ENCODE data around the gene DDX31.
A peak's percentile ranks its signal among the peaks of the same experiment; 100 is the strongest.

DDX31 gene

DNA sequence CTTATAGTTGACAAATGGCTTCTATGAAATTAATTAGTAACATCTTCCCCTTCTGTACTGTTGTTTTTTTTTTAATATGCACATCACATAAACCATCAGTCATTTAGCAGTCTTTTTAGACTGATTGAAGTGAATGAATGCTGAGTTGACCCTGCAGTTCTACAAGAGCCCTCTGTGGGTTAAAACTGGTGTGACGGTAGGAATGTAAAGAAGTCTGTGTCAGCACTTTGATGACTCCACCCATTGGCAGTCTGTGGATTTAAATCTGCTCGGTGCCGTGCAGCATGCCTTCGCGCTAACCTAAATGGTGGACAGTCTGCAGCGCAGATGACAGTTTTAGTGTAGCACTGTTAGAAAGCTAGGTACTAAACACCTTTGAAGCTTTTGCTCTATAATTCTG is 3.6 kb upstream of the DDX31 start:
- no peak for DNase-seq (ENCODE audit: low read depth in 2 of 2)

- no peak for DNase-seq (ENCODE audit: low read depth in 2 of 2)
Observed at GRCh38 chr9:132672413-132672690, 2.6 kb upstream of the DDX31 start.

DNA sequence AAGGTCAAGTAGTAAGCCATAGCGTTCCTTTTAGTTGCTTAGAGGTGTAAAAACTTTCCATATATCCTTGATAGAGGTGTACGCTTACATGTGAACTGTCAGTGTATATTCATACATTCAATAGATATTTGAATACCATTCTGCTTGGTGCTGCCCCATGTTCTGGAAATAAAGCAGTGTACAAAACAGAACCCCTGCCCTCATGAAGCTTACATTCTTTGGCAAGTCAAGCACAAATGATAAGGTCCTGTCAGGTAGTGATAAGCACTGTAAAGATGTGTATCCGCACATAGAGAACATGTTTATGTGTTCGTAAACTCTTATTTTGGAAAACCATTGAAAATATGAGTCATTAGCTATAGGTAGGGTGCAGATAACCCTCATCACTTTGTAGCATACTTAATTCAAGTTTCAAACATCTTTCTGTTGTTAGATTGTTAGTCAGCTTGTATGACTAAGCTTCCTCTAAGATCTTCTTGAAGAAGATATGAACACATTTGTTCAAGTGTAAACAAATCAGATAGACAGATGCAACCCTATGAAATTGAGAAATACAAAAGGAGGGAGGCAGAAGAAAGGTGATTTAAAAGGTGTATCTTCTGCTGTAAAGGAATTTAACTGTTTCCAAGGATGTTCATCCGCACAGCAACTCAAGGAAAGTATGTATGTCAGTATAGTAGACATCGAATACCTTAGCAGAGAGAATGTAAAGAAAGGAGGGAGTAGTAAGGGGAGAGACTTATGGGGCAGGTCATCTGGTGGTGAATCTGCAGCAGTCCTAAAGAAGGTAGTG is 2.0 kb upstream of the DDX31 start:
- no peak for DNase-seq (ENCODE audit: low read depth in 2 of 2)

DNA sequence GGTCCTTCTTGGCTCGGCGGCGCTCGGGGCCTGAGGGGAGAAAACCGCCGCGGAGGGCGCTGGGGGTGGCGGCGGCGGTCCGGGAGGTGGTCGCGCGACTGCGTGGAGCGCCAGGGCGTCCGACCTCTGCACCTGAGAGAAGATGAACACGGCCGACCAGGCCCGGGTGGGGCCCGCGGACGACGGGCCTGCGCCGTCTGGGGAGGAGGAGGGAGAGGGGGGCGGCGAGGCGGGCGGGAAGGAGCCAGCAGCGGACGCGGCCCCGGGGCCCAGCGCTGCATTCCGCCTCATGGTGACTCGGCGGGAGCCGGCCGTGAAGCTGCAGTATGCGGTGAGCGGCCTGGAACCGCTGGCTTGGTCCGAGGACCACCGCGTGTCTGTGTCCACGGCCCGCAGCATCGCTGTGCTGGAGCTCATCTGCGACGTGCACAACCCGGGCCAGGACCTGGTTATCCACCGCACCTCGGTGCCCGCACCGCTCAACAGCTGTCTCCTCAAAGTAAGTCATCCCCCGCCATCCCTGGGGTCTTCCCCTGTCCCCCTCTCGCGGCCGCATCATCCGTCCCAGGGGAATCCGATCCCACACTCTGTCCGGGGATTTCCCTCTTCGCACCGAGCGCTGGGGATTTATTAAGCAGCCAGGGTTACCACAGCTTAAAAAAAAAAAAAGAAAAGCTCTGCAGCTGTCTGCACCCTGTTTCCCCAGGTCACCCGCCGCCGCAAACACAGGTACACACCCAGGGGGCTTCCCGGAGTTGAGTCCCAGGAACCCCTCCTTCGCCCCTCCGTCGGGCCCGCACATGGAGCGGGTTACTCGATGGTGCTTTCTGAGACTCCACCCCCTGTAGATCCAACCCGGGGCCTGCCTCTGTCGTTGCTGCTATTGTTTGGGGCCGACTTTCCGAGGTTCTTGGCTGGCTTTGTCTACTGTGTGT is 941 bp upstream of the DDX31 start, which contains the start of gene GTF3C4:
Gene GTF3C4, plus strand, starts transcription at position 8 of the 935 bp plus-strand sequence. Its CDS starts 135 bp downstream, at position 143.
- peak; percentile 21 to 78 for DNase-seq (ENCODE audit: low read depth in 2 of 2)

- no peak for DNase-seq (ENCODE audit: low read depth in 2 of 2)
Observed at GRCh38 chr9:132669319-132669697, 475 bp downstream of the DDX31 start.

DNA sequence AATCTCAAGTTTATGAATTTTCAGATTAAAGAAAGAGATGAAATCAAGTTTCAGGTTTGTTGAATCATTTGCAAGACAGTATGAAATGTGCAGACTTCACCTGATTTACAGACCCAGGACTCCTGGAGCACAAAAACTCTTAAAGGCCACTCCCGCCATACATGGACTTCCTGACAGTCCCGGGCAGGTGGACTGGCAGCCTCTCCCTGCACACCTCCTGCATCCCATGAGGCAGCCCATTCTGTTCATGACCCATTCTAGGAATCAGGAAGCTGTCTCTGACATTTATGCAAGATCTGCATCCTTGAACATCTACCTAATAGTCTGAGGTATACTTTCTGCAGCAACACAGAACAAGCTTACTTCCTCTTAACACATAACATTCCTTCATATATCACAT is 5.9 kb downstream of the DDX31 start:
- DNase-seq (ENCODE audit: low read depth in 2 of 2) = no peak

DNA sequence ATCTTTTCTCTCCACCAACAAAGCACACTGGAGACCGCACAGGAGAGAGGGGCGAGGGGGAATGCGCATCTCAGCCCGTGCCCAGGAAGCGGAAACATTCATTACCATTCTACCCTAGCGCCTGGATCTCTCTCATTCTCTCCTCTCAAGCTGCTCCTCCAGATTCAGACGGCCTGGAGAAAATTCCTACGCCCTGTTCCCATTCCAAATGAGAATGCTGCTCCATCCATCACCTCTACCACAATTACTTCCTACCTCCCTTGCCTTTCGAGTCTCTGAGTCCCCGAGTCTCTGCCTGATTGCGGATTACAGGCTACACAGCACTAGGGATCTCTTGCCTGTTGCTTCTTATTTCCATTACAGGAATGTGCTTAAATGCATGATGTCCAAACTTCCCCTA is 6.7 kb downstream of the DDX31 start:
- DNase-seq (ENCODE audit: low read depth in 2 of 2) = no peak

- DNase-seq (ENCODE audit: low read depth in 2 of 2) = no peak
Observed at GRCh38 chr9:132662152-132662945, 7.4 kb downstream of the DDX31 start.

- no peak for DNase-seq (ENCODE audit: low read depth in 2 of 2)
Observed at GRCh38 chr9:132656299-132656698, 13.5 kb downstream of the DDX31 start.

DNA sequence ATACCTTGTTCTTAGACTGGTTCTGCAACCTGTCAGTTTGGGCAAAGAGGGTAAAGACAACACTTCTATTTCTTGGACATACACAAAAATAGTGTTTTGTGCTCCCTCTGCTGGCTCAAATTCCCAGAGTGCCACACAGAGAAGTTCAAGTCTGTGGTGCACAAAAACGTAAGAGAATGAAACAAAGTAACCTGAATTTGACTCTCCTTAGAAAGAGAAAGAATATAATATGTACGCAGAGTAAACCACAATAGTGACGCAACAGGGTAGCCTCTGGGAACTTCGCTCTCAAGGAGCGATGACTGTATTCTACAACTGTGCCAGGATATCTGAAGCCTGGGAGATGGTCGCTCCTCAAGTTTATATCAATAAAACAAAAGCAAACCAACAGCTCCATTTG is 18.5 kb downstream of the DDX31 start:
- DNase-seq (ENCODE audit: low read depth in 2 of 2) = no peak

- DNase-seq (ENCODE audit: low read depth in 2 of 2) = no peak
Observed at GRCh38 chr9:132648685-132649084, 21.1 kb downstream of the DDX31 start.

- DNase-seq (ENCODE audit: low read depth in 2 of 2) = no peak
Observed at GRCh38 chr9:132648283-132648682, 21.5 kb downstream of the DDX31 start.

DNA sequence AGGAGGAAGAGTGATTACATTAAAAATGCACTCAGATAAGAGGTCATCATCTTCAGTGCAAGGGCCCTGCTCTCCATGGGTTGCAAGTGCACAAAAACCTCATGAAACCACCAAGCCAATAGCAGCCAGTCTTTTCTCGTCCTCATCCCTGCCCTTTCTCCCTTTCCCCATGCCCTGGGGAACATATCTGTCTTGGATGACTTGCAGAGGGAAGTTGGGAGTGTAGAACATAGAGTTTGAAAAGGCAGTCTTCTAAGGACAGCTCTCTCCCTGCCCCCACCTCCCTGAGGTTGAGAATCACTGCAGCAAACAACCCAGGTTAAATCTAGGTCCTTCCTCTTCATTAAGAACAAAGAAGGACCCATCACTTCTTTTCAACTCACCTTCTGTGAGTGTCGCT is 22.0 kb downstream of the DDX31 start:
- DNase-seq (ENCODE audit: low read depth in 2 of 2) = no peak

DNA sequence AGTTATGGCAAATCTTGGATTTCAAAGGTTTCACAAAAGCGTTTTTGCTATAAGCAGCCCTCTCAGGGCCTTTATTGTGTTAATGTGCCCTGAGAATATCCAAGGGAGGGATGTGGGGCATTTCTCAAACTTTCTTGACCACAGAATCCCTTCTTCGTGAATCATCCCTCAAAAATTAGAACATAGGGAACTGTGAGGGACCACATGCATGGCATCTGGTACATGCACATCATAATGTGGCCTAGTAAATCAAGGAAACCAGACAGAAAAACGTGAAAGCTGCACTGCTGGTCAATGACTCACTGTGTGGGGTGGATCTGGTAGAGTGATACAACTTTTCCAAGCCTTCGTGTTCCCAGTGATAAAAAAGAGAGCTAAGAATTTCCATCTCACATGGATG is 22.4 kb downstream of the DDX31 start:
- DNase-seq (ENCODE audit: low read depth in 2 of 2) = peak in 1 of 2 donors; percentile 12

DNA sequence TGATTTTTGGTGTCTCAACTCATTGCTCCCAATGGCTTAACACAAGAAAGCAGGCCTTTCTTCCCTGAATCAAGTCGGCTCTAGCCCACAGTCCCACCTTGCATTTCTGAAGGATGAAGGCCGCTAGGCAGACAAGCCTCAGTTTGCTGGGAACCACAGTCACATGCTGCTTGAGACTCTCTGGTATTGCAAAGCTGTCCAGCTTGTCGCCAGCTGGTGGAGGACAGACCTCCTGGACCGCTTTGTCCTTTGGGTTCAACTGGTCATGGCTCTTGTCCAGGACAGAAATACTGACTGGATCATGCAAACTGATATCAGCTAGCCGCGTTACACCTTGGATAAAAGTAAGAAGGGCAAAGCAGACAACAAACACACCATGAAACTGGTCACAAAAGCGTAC is 23.1 kb downstream of the DDX31 start:
- DNase-seq (ENCODE audit: low read depth in 2 of 2) = no peak

- DNase-seq (ENCODE audit: low read depth in 2 of 2) = no peak
Observed at GRCh38 chr9:132645711-132646110, 24.1 kb downstream of the DDX31 start.

GRCh38 chr9:132645306-132645705 is 24.5 kb downstream of the DDX31 start:
- DNase-seq (ENCODE audit: low read depth in 2 of 2) = no peak

DNA sequence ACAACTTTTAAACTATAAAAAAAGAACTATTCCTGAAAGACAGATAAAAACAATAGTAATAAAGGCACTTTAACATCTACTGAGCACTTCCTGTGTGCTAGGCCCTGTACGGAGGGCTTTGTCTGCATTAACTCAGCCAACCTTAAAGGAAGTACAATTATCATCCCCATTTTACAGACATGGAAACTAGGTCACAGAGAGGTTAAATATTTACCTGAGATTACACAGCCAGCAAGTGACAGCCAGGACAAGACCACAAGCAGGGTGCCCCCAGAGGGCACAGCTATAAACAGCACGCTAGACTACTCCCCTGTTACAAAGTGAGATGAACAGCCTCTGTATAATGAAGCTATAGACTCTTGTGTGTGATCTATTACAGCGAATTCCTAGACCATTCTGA is 25.5 kb downstream of the DDX31 start:
- no peak for DNase-seq (ENCODE audit: low read depth in 2 of 2)

GRCh38 chr9:132641216-132641615 is 28.6 kb downstream of the DDX31 start:
- DNase-seq (ENCODE audit: low read depth in 2 of 2) = no peak

- no peak for DNase-seq (ENCODE audit: low read depth in 2 of 2)
Observed at GRCh38 chr9:132639322-132639721, 30.5 kb downstream of the DDX31 start.

- no peak for DNase-seq (ENCODE audit: low read depth in 2 of 2)
Observed at GRCh38 chr9:132638240-132638639, 31.5 kb downstream of the DDX31 start.

- no peak for DNase-seq (ENCODE audit: low read depth in 2 of 2)
Observed at GRCh38 chr9:132637801-132638200, 32.0 kb downstream of the DDX31 start.

Measured in stimulated activated CD8-positive, alpha-beta memory T cell treated with anti-CD3 and anti-CD28 coated beads, Interleukin-15, amount 100 ng/mL, for 48 hours (primary cell).